Suprapubic skin (tissue), 4 donors: ENCODE measurements around the gene CHRNG. TPM values are rescaled to one million over a fixed set of nuclear protein-coding genes. Genes with fewer than 3 reads are reported as not detected.

Experiments used
- DNase-seq, 2 donors: peaks; one replicate each; pipeline ENCODE4 v3.0.0-alpha.2; 2019; ENCODE audit warnings: low spot score in 2 of 2
- H3K27ac ChIP-seq: fragments of 200-600 bp; sonication (generic); one replicate; pipeline ENCODE4 v1.5.1; 2019
- H3K27me3 ChIP-seq: fragments of 200-600 bp; sonication (generic); one replicate; pipeline ENCODE4 v1.5.1; 2019
- H3K36me3 ChIP-seq: fragments of 200-600 bp; sonication (generic); one replicate; pipeline ENCODE4 v1.5.1; 2019
- H3K4me1 ChIP-seq: fragments of 200-600 bp; sonication (generic); one replicate; pipeline ENCODE4 v1.5.1; 2019
- H3K4me3 ChIP-seq: fragments of 200-600 bp; sonication (generic); one replicate; pipeline ENCODE4 v1.5.1; 2019; ENCODE audit warnings: mild to moderate bottlenecking
- H3K9me3 ChIP-seq: fragments of 200-600 bp; sonication (generic); one replicate; pipeline ENCODE4 v1.5.1; 2019
- CTCF ChIP-seq, 2 donors: fragments of 200-600 bp in 1 of 2; fragments of 450-650 bp in 1 of 2; sonication (generic) in 1 of 2; IDR thresholded peaks; one replicate each; pipeline ENCODE4 v1.5.1; 2016 to 2019; ENCODE audit warnings: antibody characterized with exemption in 2 of 2, mild to moderate bottlenecking in 1 of 2, moderate library complexity in 1 of 2
- EP300 ChIP-seq: sonication (generic); formaldehyde crosslinking; IDR thresholded peaks from one replicate; pipeline ENCODE4 v1.6.1; 2017; ENCODE audit warnings: antibody characterized with exemption
- POLR2A ChIP-seq, 2 donors: fragments of 450-650 bp; IDR thresholded peaks; one replicate each; pipeline ENCODE4 v1.6.1; 2017; ENCODE audit warnings: antibody characterized with exemption in 2 of 2, mild to moderate bottlenecking in 2 of 2, moderate library complexity in 2 of 2
- POLR2AphosphoS5 ChIP-seq, 3 donors: sonication (generic); formaldehyde crosslinking; IDR thresholded peaks; one replicate each; pipeline ENCODE4 v1.6.1; 2017; ENCODE audit warnings: antibody characterized with exemption in 3 of 3
- WGBS: methylation state at CpG from one replicate; pipeline ENCODE4 v1.1.5; 2018; 5-methylcytosine and 5-hydroxymethylcytosine counted together
- total RNA-seq, 4 donors: library from RNA; depleted of rRNA; stranded (reverse); fragments of >200 nt; gene quantifications; one replicate each; pipeline ENCODE4 v1.1.0, GENCODE V29; 2016

Gene CHRNG
- total RNA-seq, 4 donors from 2014 or later: not detected

- H3K9me3 ChIP-seq: no peaks in the 10 kb centered on the region
- WGBS: no CpG with 5 or more reads among the region's 66 CpGs
- peaks cover 35% of the 10 kb centered on the region for H3K4me1 ChIP-seq
- H3K27me3 ChIP-seq: peaks cover 86% of the 10 kb centered on the region
- DNase-seq: no peak
- H3K4me3 ChIP-seq: peak overlapping the region; percentile 28
- H3K27ac ChIP-seq: no peak overlapping the region
- H3K36me3 ChIP-seq: no peaks in the 10 kb centered on the region
- TF ChIP-seq CTCF (IDR thresholded peaks at IDR 0.05) (peak in 1 of 2 donors; percentile 96), POLR2AphosphoS5 (IDR thresholded peaks at IDR 0.05) (no peak), POLR2A (IDR thresholded peaks at IDR 0.05) (no peak), EP300 (no peak)
Observed at GRCh38 chr2:232521959-232522622, 17.4 kb upstream of the CHRNG start.

GRCh38 chr2:232522623-232523401, 16.7 kb upstream of the CHRNG start:
- Histone ChIP-seq H3K36me3 (no peaks in the 10 kb centered on the region), H3K27me3 (peaks cover 86% of the 10 kb centered on the region), H3K9me3 (no peaks in the 10 kb centered on the region), H3K27ac (no peak overlapping the region), H3K4me1 (peaks cover 35% of the 10 kb centered on the region), H3K4me3 (peak overlapping the region; percentile 28)
- no peak for DNase-seq
- TF ChIP-seq EP300 (no peak), CTCF (IDR thresholded peaks at IDR 0.05) (no peak), POLR2A (IDR thresholded peaks at IDR 0.05) (no peak)
- WGBS: 23% methylated on average over 17 of the region's 46 CpGs

- no peaks in the 10 kb centered on the region for H3K9me3 ChIP-seq
- H3K27me3 ChIP-seq: peaks cover 84% of the 10 kb centered on the region
Observed at GRCh38 chr2:232523402-232523681, 16.1 kb upstream of the CHRNG start.

GRCh38 chr2:232523682-232524597, 15.6 kb upstream of the CHRNG start:
- no peaks in the 10 kb centered on the region for H3K36me3 ChIP-seq
- H3K4me1 ChIP-seq: peaks cover 35% of the 10 kb centered on the region
- H3K4me3 ChIP-seq: peak overlapping the region; percentile 42
- WGBS: under 1% methylated on average over 39 of the region's 75 CpGs
- H3K27me3 ChIP-seq: peaks cover 78% of the 10 kb centered on the region
- no peak overlapping the region for H3K27ac ChIP-seq
- TF ChIP-seq CTCF (IDR thresholded peaks at IDR 0.05) (no peak), POLR2A (IDR thresholded peaks at IDR 0.05) (no peak), EP300 (no peak), POLR2AphosphoS5 (IDR thresholded peaks at IDR 0.05) (no peak)
- no peaks in the 10 kb centered on the region for H3K9me3 ChIP-seq
- DNase-seq: no peak

More at GRCh38 chr2:232523402-232523681, 16.1 kb upstream of the CHRNG start:
- WGBS: no CpG with 5 or more reads among the region's 16 CpGs
- Histone ChIP-seq H3K27ac (no peak overlapping the region), H3K4me3 (peak overlapping the region; percentile 42), H3K4me1 (peaks cover 35% of the 10 kb centered on the region), H3K36me3 (no peaks in the 10 kb centered on the region)
- TF ChIP-seq POLR2AphosphoS5 (IDR thresholded peaks at IDR 0.05) (no peak), POLR2A (IDR thresholded peaks at IDR 0.05) (no peak), EP300 (no peak), CTCF (IDR thresholded peaks at IDR 0.05) (no peak)
- no peak for DNase-seq
